ENCODE data around the gene VARS2. TPM values are rescaled to one million over a fixed set of nuclear protein-coding genes. Genes with fewer than 3 reads are reported as not detected.

The VARS2 gene
- total and polyA plus RNA-seq, 2 experiments from 2014 or later = 27.5 to 61.3 TPM

GRCh38 chr6:30945281-30945680, 31.2 kb downstream of the VARS2 start:
- no peaks in the 10 kb centered on the region for H3K4me1 ChIP-seq (ENCODE audit: low read depth)
- no peaks in the 10 kb centered on the region for H3K27me3 ChIP-seq
- H3K27ac ChIP-seq = no peak overlapping the region
- H3K9me3 ChIP-seq (ENCODE audit: low read depth) = no peaks in the 10 kb centered on the region
- no peaks in the 10 kb centered on the region for H3K36me3 ChIP-seq
- TF ChIP-seq, protein P1, sequence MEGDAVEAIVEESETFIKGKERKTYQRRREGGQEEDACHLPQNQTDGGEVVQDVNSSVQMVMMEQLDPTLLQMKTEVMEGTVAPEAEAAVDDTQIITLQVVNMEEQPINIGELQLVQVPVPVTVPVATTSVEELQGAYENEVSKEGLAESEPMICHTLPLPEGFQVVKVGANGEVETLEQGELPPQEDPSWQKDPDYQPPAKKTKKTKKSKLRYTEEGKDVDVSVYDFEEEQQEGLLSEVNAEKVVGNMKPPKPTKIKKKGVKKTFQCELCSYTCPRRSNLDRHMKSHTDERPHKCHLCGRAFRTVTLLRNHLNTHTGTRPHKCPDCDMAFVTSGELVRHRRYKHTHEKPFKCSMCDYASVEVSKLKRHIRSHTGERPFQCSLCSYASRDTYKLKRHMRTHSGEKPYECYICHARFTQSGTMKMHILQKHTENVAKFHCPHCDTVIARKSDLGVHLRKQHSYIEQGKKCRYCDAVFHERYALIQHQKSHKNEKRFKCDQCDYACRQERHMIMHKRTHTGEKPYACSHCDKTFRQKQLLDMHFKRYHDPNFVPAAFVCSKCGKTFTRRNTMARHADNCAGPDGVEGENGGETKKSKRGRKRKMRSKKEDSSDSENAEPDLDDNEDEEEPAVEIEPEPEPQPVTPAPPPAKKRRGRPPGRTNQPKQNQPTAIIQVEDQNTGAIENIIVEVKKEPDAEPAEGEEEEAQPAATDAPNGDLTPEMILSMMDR (IDR thresholded peaks at IDR 0.05; ENCODE audit: low read depth, low read length) = no peak
- DNase-seq (ENCODE audit: low read depth in 1 of 2, low spot score in 1 of 2) = no peak
- H3K4me3 ChIP-seq = no peak overlapping the region

DNA sequence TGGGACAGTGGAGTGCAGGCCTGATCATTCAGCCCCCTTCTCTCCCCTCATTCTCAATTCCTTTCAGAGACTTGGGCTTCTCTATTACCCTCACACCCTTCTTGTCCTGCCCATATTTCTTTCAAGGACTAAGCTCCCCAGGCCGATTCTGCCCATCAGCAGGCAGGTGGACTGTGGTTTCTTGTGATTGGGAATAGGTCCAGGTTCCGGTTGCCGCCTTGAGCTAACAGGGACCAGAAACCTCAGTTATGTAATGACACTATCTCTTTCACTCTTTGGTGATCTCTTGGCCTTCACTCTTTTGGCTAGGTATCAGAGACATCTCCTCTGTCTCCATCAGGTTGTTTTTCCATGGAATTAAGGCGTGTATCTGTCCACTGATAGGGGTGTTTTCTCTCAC, 33.2 kb downstream of the VARS2 start:
- H3K27ac ChIP-seq = no peak overlapping the region
- TF ChIP-seq, protein P1 (IDR thresholded peaks at IDR 0.05; ENCODE audit: low read depth, low read length) = no peak
- no peaks in the 10 kb centered on the region for H3K27me3 ChIP-seq
- DNase-seq (ENCODE audit: low read depth in 1 of 2, low spot score in 1 of 2) = no peak
- H3K4me1 ChIP-seq (ENCODE audit: low read depth) = no peaks in the 10 kb centered on the region
- H3K36me3 ChIP-seq = no peaks in the 10 kb centered on the region
- no peaks in the 10 kb centered on the region for H3K9me3 ChIP-seq (ENCODE audit: low read depth)
- H3K4me3 ChIP-seq = no peak overlapping the region

GRCh38 chr6:30948811-30949210, 34.8 kb downstream of the VARS2 start:
- Histone ChIP-seq H3K4me1 (ENCODE audit: low read depth) (no peaks in the 10 kb centered on the region), H3K27ac (no peak overlapping the region), H3K4me3 (no peak overlapping the region), H3K36me3 (no peaks in the 10 kb centered on the region), H3K27me3 (no peaks in the 10 kb centered on the region), H3K9me3 (ENCODE audit: low read depth) (no peaks in the 10 kb centered on the region)
- no peak for DNase-seq (ENCODE audit: low read depth in 1 of 2, low spot score in 1 of 2)
- TF ChIP-seq, protein P1 (IDR thresholded peaks at IDR 0.05; ENCODE audit: low read depth, low read length) = no peak

- Histone ChIP-seq H3K4me1 (ENCODE audit: low read depth) (peaks cover 7% of the 10 kb centered on the region), H3K27ac (no peak overlapping the region), H3K4me3 (no peak overlapping the region), H3K36me3 (no peaks in the 10 kb centered on the region), H3K27me3 (peaks cover 2% of the 10 kb centered on the region), H3K9me3 (ENCODE audit: low read depth) (no peaks in the 10 kb centered on the region)
- no peak for DNase-seq (ENCODE audit: low read depth in 1 of 2, low spot score in 1 of 2)
- TF ChIP-seq, protein P1 (IDR thresholded peaks at IDR 0.05; ENCODE audit: low read depth, low read length) = no peak
Measured at GRCh38 chr6:30951907-30952469, 38.0 kb downstream of the VARS2 start.

GRCh38 chr6:30954631-30955366, 40.8 kb downstream of the VARS2 start:
- no peaks in the 10 kb centered on the region for H3K36me3 ChIP-seq
- H3K27ac ChIP-seq = no peak overlapping the region
- no peak for DNase-seq (ENCODE audit: low read depth in 1 of 2, low spot score in 1 of 2)
- peaks cover 7% of the 10 kb centered on the region for H3K4me1 ChIP-seq (ENCODE audit: low read depth)
- peak overlapping the region; percentile 12 for H3K4me3 ChIP-seq
- TF ChIP-seq, protein P1 (IDR thresholded peaks at IDR 0.05; ENCODE audit: low read depth, low read length) = no peak
- peaks cover 6% of the 10 kb centered on the region for H3K27me3 ChIP-seq
- H3K9me3 ChIP-seq (ENCODE audit: low read depth) = no peaks in the 10 kb centered on the region

All from cardiac muscle cell (in vitro differentiated cells and primary cell).